Gastroesophageal sphincter (tissue), 4 donors: ENCODE data around the gene HTR1E. TPM values are rescaled to one million over a fixed set of nuclear protein-coding genes. Genes with fewer than 3 reads are reported as not detected.
"Not testable (repeated sequence)": the region's sequence is repeated elsewhere in the genome, so short reads cannot be mapped to it uniquely, and the experiment has no call there.

Source experiments
- ATAC-seq: fragments of 150-250 bp; one replicate; pipeline ENCODE4 v1.9.1; 2016; ENCODE audit warnings: mild to moderate bottlenecking, moderate library complexity
- H3K27ac ChIP-seq, 4 donors: fragments of 200-600 bp; sonication (generic) in 3 of 4; 1 replicate in 3 of 4; 2 replicates in 1 of 4; pipeline ENCODE4 v1.5.1; 2016 to 2019
- H3K27me3 ChIP-seq: fragments of 200-600 bp; sonication (generic); one replicate; pipeline ENCODE4 v1.5.1; 2019
- H3K36me3 ChIP-seq, 2 donors: fragments of 200-600 bp; sonication (generic); one replicate each; pipeline ENCODE4 v1.5.1; 2019; ENCODE audit warnings: control low read depth in 1 of 2
- H3K4me1 ChIP-seq, 3 donors: fragments of 200-600 bp; sonication (generic); 1 replicate in 2 of 3; 2 replicates in 1 of 3; pipeline ENCODE4 v1.5.1; 2016 to 2019; ENCODE audit warnings: control low read depth in 2 of 3
- H3K4me3 ChIP-seq, 2 donors: fragments of 200-600 bp; sonication (generic); one replicate each; pipeline ENCODE4 v1.5.1; 2019; ENCODE audit warnings: mild to moderate bottlenecking in 1 of 2, moderate library complexity in 1 of 2
- H3K9me3 ChIP-seq, 3 donors: fragments of 200-600 bp; sonication (generic); one replicate each; pipeline ENCODE4 v1.5.1; 2017 to 2019; ENCODE audit warnings: control low read depth in 2 of 3
- CTCF ChIP-seq, 4 experiments: fragments of 200-600 bp in 2 of 4; fragments of 450-650 bp in 2 of 4; sonication (generic) in 1 of 4; IDR thresholded peaks; one replicate each; pipeline ENCODE4 v1.5.1; 2017 to 2019; ENCODE audit warnings: antibody characterized with exemption in 4 of 4, mild to moderate bottlenecking in 2 of 4, moderate library complexity in 2 of 4
- EP300 ChIP-seq: sonication (generic); formaldehyde crosslinking; IDR thresholded peaks from one replicate; pipeline ENCODE4 v1.6.1; 2017; ENCODE audit warnings: antibody characterized with exemption, mild to moderate bottlenecking
- POLR2A ChIP-seq, 2 donors: fragments of 450-650 bp; IDR thresholded peaks; one replicate each; pipeline ENCODE4 v1.6.1; 2017; ENCODE audit warnings: antibody characterized with exemption in 2 of 2, mild to moderate bottlenecking in 2 of 2, moderate library complexity in 1 of 2
- POLR2AphosphoS5 ChIP-seq: sonication (generic); formaldehyde crosslinking; IDR thresholded peaks from one replicate; pipeline ENCODE4 v1.6.1; 2017; ENCODE audit warnings: antibody characterized with exemption
- WGBS, 2 donors: methylation state at CpG; one replicate each; pipeline ENCODE4 v1.1.5; 2018; ENCODE audit warnings: low coverage in 1 of 2; 5-methylcytosine and 5-hydroxymethylcytosine counted together
- total RNA-seq, 4 donors: library from RNA; depleted of rRNA; stranded (reverse); fragments of >200 nt; gene quantifications; one replicate each; pipeline ENCODE4 v1.1.0, GENCODE V29; 2016

Gene HTR1E
- total RNA-seq = under 1 TPM in 3 of 4 donors, not detected in 1; 0.17 to 0.93 (median 0.81) TPM

GRCh38 chr6:86937219-86938079 lies at the start of gene HTR1E:
Gene HTR1E, plus strand, starts transcription at chr6:86937528. Its CDS starts 77,807 bp downstream, at chr6:87015335.
- Histone ChIP-seq H3K4me1 (peaks cover 0 to 21% (median 0%) of the 10 kb centered on the region in 3 donors), H3K27ac (peak within 1 kb of the TSS in 2 of 4 donors; percentile 50 to 57), H3K4me3 (peak within 1 kb of the TSS; percentile 31 to 54), H3K27me3 (peaks cover 9% of the 10 kb centered on the region), H3K9me3 (no peaks in the 10 kb centered on the region), H3K36me3 (no peaks in the 10 kb centered on the region)
- 0 to 2% methylated on average over 9 to 10 of the region's 55 CpGs for WGBS, 2 donors
- peak; percentile 81 for ATAC-seq
- TF ChIP-seq POLR2AphosphoS5 = no peak
- TF ChIP-seq EP300 = no peak
- no peak for TF ChIP-seq POLR2A (IDR thresholded peaks at IDR 0.05)
- TF ChIP-seq CTCF (IDR thresholded peaks at IDR 0.05) = peak in 3 of 4 experiments; percentile 44 to 72 (median 58)

GRCh38 chr6:86888301-86888700 lies 49.0 kb upstream of the HTR1E start:
- no peak overlapping the region for H3K4me3 ChIP-seq
- no peaks in the 10 kb centered on the region for H3K27me3 ChIP-seq
- no peaks in the 10 kb centered on the region for H3K4me1 ChIP-seq
- WGBS, 2 donors = 35 to 49% methylated on average over 4 of the region's 4 CpGs
- TF ChIP-seq CTCF (IDR thresholded peaks at IDR 0.05) (no peak), EP300 (no peak), POLR2A (IDR thresholded peaks at IDR 0.05) (no peak), POLR2AphosphoS5 (no peak)
- H3K36me3 ChIP-seq = no peaks in the 10 kb centered on the region
- H3K27ac ChIP-seq = no peak overlapping the region
- ATAC-seq = no peak
- peaks cover 0 to 14% (median 0%) of the 10 kb centered on the region in 3 donors for H3K9me3 ChIP-seq

GRCh38 chr6:86897265-86897664 lies 40.1 kb upstream of the HTR1E start:
- H3K27ac ChIP-seq, H3K27me3 ChIP-seq, H3K36me3 ChIP-seq, H3K9me3 ChIP-seq, ATAC-seq, H3K4me3 ChIP-seq, H3K4me1 ChIP-seq: not testable (repeated sequence)
- WGBS, 2 donors = 29 to 91% methylated on average over 1 to 8 of the region's 8 CpGs

GRCh38 chr6:86913795-86914194 lies 23.5 kb upstream of the HTR1E start:
- TF ChIP-seq POLR2A (IDR thresholded peaks at IDR 0.05) = no peak
- no peak for TF ChIP-seq POLR2AphosphoS5
- TF ChIP-seq EP300 = no peak
- TF ChIP-seq CTCF (IDR thresholded peaks at IDR 0.05) = no peak
- Histone ChIP-seq H3K27ac (no peak overlapping the region), H3K36me3 (no peaks in the 10 kb centered on the region), H3K9me3 (no peaks in the 10 kb centered on the region), H3K4me1 (peaks cover 0 to 4% (median 0%) of the 10 kb centered on the region in 3 donors), H3K27me3 (no peaks in the 10 kb centered on the region), H3K4me3 (no peak overlapping the region)
- 25 to 66% methylated on average over 2 of the region's 2 CpGs for WGBS, 2 donors
- ATAC-seq = no peak

GRCh38 chr6:86916393-86916792 lies 20.9 kb upstream of the HTR1E start:
- ATAC-seq = no peak
- TF ChIP-seq EP300 = no peak
- no peak for TF ChIP-seq CTCF (IDR thresholded peaks at IDR 0.05)
- no peak for TF ChIP-seq POLR2AphosphoS5
- no peak for TF ChIP-seq POLR2A (IDR thresholded peaks at IDR 0.05)
- Histone ChIP-seq H3K27ac (no peak overlapping the region), H3K4me3 (no peak overlapping the region), H3K9me3 (no peaks in the 10 kb centered on the region), H3K36me3 (no peaks in the 10 kb centered on the region), H3K4me1 (peaks cover 0 to 4% (median 0%) of the 10 kb centered on the region in 3 donors), H3K27me3 (no peaks in the 10 kb centered on the region)
- 72 to 85% methylated on average over 2 of the region's 2 CpGs for WGBS, 2 donors

- H3K36me3 ChIP-seq, H3K27ac ChIP-seq, H3K4me3 ChIP-seq, H3K9me3 ChIP-seq, H3K27me3 ChIP-seq, H3K4me1 ChIP-seq, ATAC-seq: not testable (repeated sequence)
- WGBS, 2 donors = 63 to 73% methylated on average over 1 to 2 of the region's 2 CpGs
These were observed 10.2 kb upstream of the HTR1E start for GRCh38 chr6:86927138-86927537.

- H3K27me3 ChIP-seq, ATAC-seq, H3K36me3 ChIP-seq, H3K27ac ChIP-seq, H3K4me1 ChIP-seq, H3K9me3 ChIP-seq, H3K4me3 ChIP-seq: not testable (repeated sequence)
- WGBS, 2 donors = 40 to 94% methylated on average over 1 to 11 of the region's 11 CpGs
These were observed 9.5 kb upstream of the HTR1E start for GRCh38 chr6:86927859-86928258.
